Transverse colon (tissue), 4 donors: Measurements from ENCODE around the gene EFCAB10.

Experiments used
- CTCF ChIP-seq, 5 experiments: fragments of 200-600 bp in 3 of 5; fragments of 450-650 bp in 2 of 5; sonication (generic) in 3 of 5; IDR thresholded peaks; 1 replicate in 2 of 5; 2 replicates in 3 of 5; pipeline ENCODE4 v1.5.1; 2016 to 2017; ENCODE audit warnings: antibody characterized with exemption in 5 of 5, inconsistent platforms in 3 of 5, mild to moderate bottlenecking in 2 of 5, moderate library complexity in 1 of 5
- POLR2A ChIP-seq: fragments of 450-650 bp; IDR thresholded peaks from one replicate; pipeline ENCODE4 v1.6.1; 2016; ENCODE audit warnings: antibody characterized with exemption, mild to moderate bottlenecking, moderate library complexity
- POLR2AphosphoS5 ChIP-seq, 3 donors: sonication (generic); formaldehyde crosslinking; IDR thresholded peaks; one replicate each; pipeline ENCODE4 v1.6.1; 2016; ENCODE audit warnings: antibody characterized with exemption in 3 of 3

- no peak for TF ChIP-seq CTCF (IDR thresholded peaks at IDR 0.05)
- TF ChIP-seq POLR2AphosphoS5 (IDR thresholded peaks at IDR 0.05) = peak in 2 of 3 donors; percentile 62 to 78
- peak; percentile 44 for TF ChIP-seq POLR2A
Observed at GRCh38 chr7:105521717-105522463, 59.4 kb downstream of the EFCAB10 start, which contains the start of gene PUS7.
